SK-N-SH (cell line): Measurements from ENCODE around the gene PRKN. TPM values are rescaled to one million over a fixed set of nuclear protein-coding genes. Genes with fewer than 3 reads are reported as not detected.

Experiments used
- CTCF ChIA-PET: fragments of 300-600, 350-600 bp; formaldehyde crosslinking; extraction: SDS; loops from one replicate; lab custom pipeline; 2021; lab: Yijun Ruan, JAX
- POLR2A ChIA-PET: fragments of 350-600 bp; sonication (Branson Sonifier 250); formaldehyde crosslinking; extraction: SDS; loops from one replicate; lab custom pipeline; 2020; ENCODE audit warnings: antibody characterized with exemption, inconsistent platforms; lab: Yijun Ruan, JAX
- DNase-seq: peaks from one replicate; pipeline ENCODE4 v3.0.0; 2012
- H2AFZ ChIP-seq: fragments of 200-600 bp; sonication (generic); 2 replicates; pipeline ENCODE4 v1.8.1; 2016; ENCODE audit warnings: antibody characterized with exemption, mild to moderate bottlenecking, low read depth
- H3F3A ChIP-seq: fragments of 200-600 bp; sonication (generic); replicated peaks from 2 replicates; pipeline ENCODE3; 2016; ENCODE audit warnings: antibody characterized with exemption, mild to moderate bottlenecking; ENCODE audit not compliant: insufficient read depth
- H3K27ac ChIP-seq, 2 experiments: fragments of 200-500 bp in 1 of 2; fragments of 200-600 bp in 1 of 2; sonication (Bioruptor generic) in 1 of 2; sonication (generic), shearing (Covaris generic) in 1 of 2; 2 replicates each; pipeline versions ENCODE4 v1.5.1 to v1.6.1; 2014 to 2016; ENCODE audit warnings: low read depth in 2 of 2, inconsistent platforms in 1 of 2, low read length in 1 of 2, mild to moderate bottlenecking in 1 of 2, mixed read lengths in 1 of 2
- H3K27me3 ChIP-seq: fragments of 200-600 bp; sonication (generic), shearing (Covaris generic); 2 replicates; pipeline ENCODE4 v1.6.1; 2016; ENCODE audit warnings: mixed run types; ENCODE audit not compliant: insufficient read depth
- H3K36me3 ChIP-seq, 2 experiments: fragments of 200-500 bp in 1 of 2; fragments of 200-600 bp in 1 of 2; sonication (Bioruptor generic) in 1 of 2; sonication (generic) in 1 of 2; replicated peaks in 1 of 2; 2 replicates each; pipeline versions ENCODE3 to v1.5.1; 2014 to 2016; ENCODE audit warnings: low read length in 1 of 2, mild to moderate bottlenecking in 1 of 2; ENCODE audit not compliant: insufficient read depth in 2 of 2, control insufficient read depth in 1 of 2
- H3K4me1 ChIP-seq, 2 experiments: fragments of 200-500 bp in 1 of 2; fragments of 200-600 bp in 1 of 2; sonication (Bioruptor generic) in 1 of 2; sonication (generic), shearing (Covaris generic) in 1 of 2; 2 replicates each; pipeline versions ENCODE4 v1.5.1 to v1.6.1; 2014 to 2016; ENCODE audit warnings: low read depth in 1 of 2, low read length in 1 of 2, mixed run types in 1 of 2; ENCODE audit not compliant: insufficient read depth in 2 of 2, control insufficient read depth in 1 of 2
- H3K4me2 ChIP-seq: fragments of 200-600 bp; sonication (generic), shearing (Covaris generic); 2 replicates; pipeline ENCODE4 v1.6.1; 2017; ENCODE audit warnings: mixed run types
- H3K4me3 ChIP-seq, 2 experiments: fragments of 200-500 bp in 1 of 2; fragments of 200-600 bp in 1 of 2; sonication (Bioruptor generic) in 1 of 2; sonication (generic), shearing (Covaris generic) in 1 of 2; 2 replicates each; pipeline versions ENCODE4 v1.5.1 to v1.8.1; 2014 to 2016; ENCODE audit warnings: low read depth in 2 of 2, inconsistent platforms in 1 of 2, low read length in 1 of 2, mild to moderate bottlenecking in 1 of 2, mixed read lengths in 1 of 2, moderate library complexity in 1 of 2
- H3K79me2 ChIP-seq: fragments of 200-600 bp; sonication (generic); 2 replicates; pipeline ENCODE4 v1.8.1; 2017; ENCODE audit warnings: mild to moderate bottlenecking; ENCODE audit not compliant: insufficient read depth
- H3K9ac ChIP-seq: fragments of 200-600 bp; sonication (generic); 2 replicates; pipeline ENCODE4 v1.6.1; 2017; ENCODE audit warnings: mixed run types
- H3K9me2 ChIP-seq: fragments of 200-600 bp; sonication (generic); 2 replicates; pipeline ENCODE4 v1.6.1; 2017; ENCODE audit warnings: mixed run types
- H3K9me3 ChIP-seq: fragments of 200-600 bp; sonication (generic); 2 replicates; pipeline ENCODE4 v1.6.1; 2017; ENCODE audit warnings: mixed run types, mild to moderate bottlenecking, moderate library complexity
- H4K20me1 ChIP-seq: fragments of 200-600 bp; sonication (generic); 2 replicates; pipeline ENCODE4 v1.6.1; 2017; ENCODE audit warnings: mild to moderate bottlenecking, mixed run types; ENCODE audit not compliant: insufficient read depth
- ELF1 ChIP-seq: IDR thresholded peaks from 2 replicates; pipeline ENCODE4 v1.4.0; 2012
- EP300 ChIP-seq, 2 experiments: IDR thresholded peaks; 2 replicates each; pipeline versions ENCODE4 v1.4.0 to v1.6.1; 2012; ENCODE audit warnings: borderline replicate concordance in 1 of 2, low read depth in 1 of 2, low read length in 1 of 2
- NFIC ChIP-seq: IDR thresholded peaks from 2 replicates; pipeline ENCODE4 v1.4.0; 2012; ENCODE audit warnings: borderline replicate concordance
- RAD21 ChIP-seq: IDR thresholded peaks from 2 replicates; pipeline ENCODE4 v1.6.1; 2012; ENCODE audit warnings: mild to moderate bottlenecking, low read length
- RFX5 ChIP-seq: IDR thresholded peaks from 2 replicates; pipeline ENCODE4 v1.6.1; 2012; ENCODE audit warnings: mild to moderate bottlenecking, improper control_type of control experiment, low read length
- RXRA ChIP-seq: IDR thresholded peaks from 2 replicates; pipeline ENCODE4 v1.4.0; 2012; ENCODE audit warnings: low read depth, mild to moderate bottlenecking, borderline replicate concordance
- SMC3 ChIP-seq: IDR thresholded peaks from 2 replicates; pipeline ENCODE4 v1.6.1; 2012; ENCODE audit warnings: low read depth, low read length, improper control_type of control experiment
- TCF12 ChIP-seq: IDR thresholded peaks from 2 replicates; pipeline ENCODE4 v1.4.0; 2012
- YY1 ChIP-seq: IDR thresholded peaks from 2 replicates; pipeline ENCODE4 v1.4.0; 2012; ENCODE audit warnings: low read depth, mild to moderate bottlenecking
- WGBS: methylation state at CpG from one replicate; pipeline ENCODE4 v1.1.6; 2017; ENCODE audit warnings: low lambda C conversion rate; 5-methylcytosine and 5-hydroxymethylcytosine counted together
- polyA plus RNA-seq, 3 experiments: library from polyadenylated mRNA; depleted of rRNA; stranded (reverse); fragments of >200 nt; gene quantifications; 2 replicates each; pipeline ENCODE4 v1.2.3, GENCODE V29; 2012
- TF ChIP-seq, protein P1 (sequence below): IDR thresholded peaks from 2 replicates; pipeline ENCODE4 v1.4.0; 2012; ENCODE audit warnings: low read depth, borderline replicate concordance
- TF ChIP-seq, protein P2 (sequence below): IDR thresholded peaks from 2 replicates; pipeline ENCODE4; 2012
- TF ChIP-seq, protein P3 (sequence below): fragments of 150-350 bp; IDR thresholded peaks from 2 replicates; pipeline ENCODE4 v1.6.1; 2016; ENCODE audit warnings: mild to moderate bottlenecking, low read depth, low read length

Gene PRKN
- polyA plus RNA-seq, 1 of the 3 experiments (the other 2 are of a cell fraction), result 0.76 TPM

DNA sequence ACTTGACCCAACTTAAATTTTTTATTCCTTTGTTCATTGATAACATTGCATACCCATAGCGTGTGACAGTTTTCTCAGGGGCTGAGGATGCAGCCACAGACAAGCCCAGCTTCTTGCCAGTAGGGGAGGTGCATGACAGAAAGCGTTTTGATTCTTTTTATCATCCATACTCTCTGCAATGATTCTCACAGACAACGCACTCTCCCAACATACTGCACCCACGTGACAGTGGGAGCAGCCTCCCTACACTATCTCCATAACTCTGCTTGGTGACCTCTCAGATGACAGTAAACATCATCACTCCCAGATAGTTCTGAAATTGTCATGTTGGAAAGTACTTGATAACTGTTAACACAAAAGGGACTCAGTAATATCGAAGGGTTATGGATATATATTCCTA, 972.5 kb downstream of the PRKN start:
- Histone ChIP-seq H3K4me1 (no peaks in the 10 kb centered on the region), H4K20me1 (no peaks in the 10 kb centered on the region), H3K9me2 (no peaks in the 10 kb centered on the region), H3K27ac (no peak overlapping the region), H3K79me2 (no peaks in the 10 kb centered on the region), H3K9me3 (no peaks in the 10 kb centered on the region), H3K9ac (no peak overlapping the region), H3K36me3 (no peaks in the 10 kb centered on the region), H3K4me3 (no peak overlapping the region), H2AFZ (no peak overlapping the region), H3K4me2 (no peak overlapping the region), H3K27me3 (no peaks in the 10 kb centered on the region), H3F3A (no peaks in the 10 kb centered on the region)
- TF ChIP-seq, protein P1, sequence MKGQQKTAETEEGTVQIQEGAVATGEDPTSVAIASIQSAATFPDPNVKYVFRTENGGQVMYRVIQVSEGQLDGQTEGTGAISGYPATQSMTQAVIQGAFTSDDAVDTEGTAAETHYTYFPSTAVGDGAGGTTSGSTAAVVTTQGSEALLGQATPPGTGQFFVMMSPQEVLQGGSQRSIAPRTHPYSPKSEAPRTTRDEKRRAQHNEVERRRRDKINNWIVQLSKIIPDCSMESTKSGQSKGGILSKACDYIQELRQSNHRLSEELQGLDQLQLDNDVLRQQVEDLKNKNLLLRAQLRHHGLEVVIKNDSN, result no peak
- TF ChIP-seq RFX5, result no peak
- TF ChIP-seq RAD21, result no peak
- no peak for TF ChIP-seq NFIC
- TF ChIP-seq TCF12, result no peak
- no peak for TF ChIP-seq YY1
- CTCF ChIA-PET, result no interaction called here
- 39% methylated on average over 5 of the region's 5 CpGs for WGBS
- POLR2A ChIA-PET, result no interaction called here
- DNase-seq, result no peak

DNA sequence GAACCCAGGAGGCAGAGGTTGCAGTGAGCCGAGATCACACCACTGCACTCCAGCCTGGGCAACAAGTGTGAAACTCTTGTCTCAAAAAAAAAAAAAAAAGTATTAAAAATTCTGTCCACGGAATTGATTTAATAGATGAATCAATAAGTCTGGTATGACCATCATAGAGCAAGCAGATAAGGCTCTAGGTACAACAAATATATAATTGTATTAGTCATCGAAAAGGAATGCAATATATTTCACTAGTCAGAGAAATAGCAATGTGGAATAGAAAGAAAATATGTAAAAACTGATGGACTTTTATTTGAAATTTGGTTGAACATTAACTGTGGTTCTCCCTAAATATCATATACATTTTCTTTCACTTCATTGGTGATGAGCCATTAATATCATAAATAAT, 976.9 kb downstream of the PRKN start:
- 37% methylated on average over 3 of the region's 3 CpGs for WGBS
- Histone ChIP-seq H3F3A (no peaks in the 10 kb centered on the region), H3K4me1 (peaks cover 0 to 5% of the 10 kb centered on the region in 2 experiments; a peak in 2 of 4 replicates), H3K9me3 (no peaks in the 10 kb centered on the region), H3K27ac (no peak overlapping the region), H3K27me3 (no peaks in the 10 kb centered on the region), H3K9me2 (no peaks in the 10 kb centered on the region), H2AFZ (no peak overlapping the region), H3K36me3 (no peaks in the 10 kb centered on the region), H3K79me2 (no peaks in the 10 kb centered on the region), H4K20me1 (no peaks in the 10 kb centered on the region), H3K9ac (no peak overlapping the region), H3K4me2 (no peak overlapping the region), H3K4me3 (no peak overlapping the region)
- CTCF ChIA-PET, result no interaction called here
- TF ChIP-seq, protein P2, sequence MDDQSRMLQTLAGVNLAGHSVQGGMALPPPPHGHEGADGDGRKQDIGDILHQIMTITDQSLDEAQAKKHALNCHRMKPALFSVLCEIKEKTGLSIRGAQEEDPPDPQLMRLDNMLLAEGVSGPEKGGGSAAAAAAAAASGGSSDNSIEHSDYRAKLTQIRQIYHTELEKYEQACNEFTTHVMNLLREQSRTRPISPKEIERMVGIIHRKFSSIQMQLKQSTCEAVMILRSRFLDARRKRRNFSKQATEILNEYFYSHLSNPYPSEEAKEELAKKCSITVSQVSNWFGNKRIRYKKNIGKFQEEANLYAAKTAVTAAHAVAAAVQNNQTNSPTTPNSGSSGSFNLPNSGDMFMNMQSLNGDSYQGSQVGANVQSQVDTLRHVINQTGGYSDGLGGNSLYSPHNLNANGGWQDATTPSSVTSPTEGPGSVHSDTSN, result no peak
- no peak for TF ChIP-seq RAD21
- TF ChIP-seq SMC3, result no peak
- TF ChIP-seq, protein P3, sequence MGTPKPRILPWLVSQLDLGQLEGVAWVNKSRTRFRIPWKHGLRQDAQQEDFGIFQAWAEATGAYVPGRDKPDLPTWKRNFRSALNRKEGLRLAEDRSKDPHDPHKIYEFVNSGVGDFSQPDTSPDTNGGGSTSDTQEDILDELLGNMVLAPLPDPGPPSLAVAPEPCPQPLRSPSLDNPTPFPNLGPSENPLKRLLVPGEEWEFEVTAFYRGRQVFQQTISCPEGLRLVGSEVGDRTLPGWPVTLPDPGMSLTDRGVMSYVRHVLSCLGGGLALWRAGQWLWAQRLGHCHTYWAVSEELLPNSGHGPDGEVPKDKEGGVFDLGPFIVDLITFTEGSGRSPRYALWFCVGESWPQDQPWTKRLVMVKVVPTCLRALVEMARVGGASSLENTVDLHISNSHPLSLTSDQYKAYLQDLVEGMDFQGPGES, result no peak
- no peak for TF ChIP-seq RXRA
- TF ChIP-seq ELF1, result no peak
- TF ChIP-seq EP300 (IDR thresholded peaks at IDR 0.05; ENCODE audit: borderline replicate concordance in 1 of 2, low read depth in 1 of 2, low read length in 1 of 2), result no peak
- TF ChIP-seq YY1, result no peak
- POLR2A ChIA-PET, result no interaction called here
- DNase-seq, result no peak
